Brain pericyte (primary cell): ENCODE measurements around the gene RABL3.
A peak's percentile ranks its signal among the peaks of the same experiment; 100 is the strongest.
"Not testable (repeated sequence)": the region's sequence is repeated elsewhere in the genome, so short reads cannot be mapped to it uniquely, and the experiment has no call there.

Source experiments
- DNase-seq: peaks from one replicate; pipeline ENCODE4 v3.0.0-alpha.2; 2012; ENCODE audit warnings: low read depth, low spot score

RABL3 gene, protein sequence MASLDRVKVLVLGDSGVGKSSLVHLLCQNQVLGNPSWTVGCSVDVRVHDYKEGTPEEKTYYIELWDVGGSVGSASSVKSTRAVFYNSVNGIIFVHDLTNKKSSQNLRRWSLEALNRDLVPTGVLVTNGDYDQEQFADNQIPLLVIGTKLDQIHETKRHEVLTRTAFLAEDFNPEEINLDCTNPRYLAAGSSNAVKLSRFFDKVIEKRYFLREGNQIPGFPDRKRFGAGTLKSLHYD

DNA sequence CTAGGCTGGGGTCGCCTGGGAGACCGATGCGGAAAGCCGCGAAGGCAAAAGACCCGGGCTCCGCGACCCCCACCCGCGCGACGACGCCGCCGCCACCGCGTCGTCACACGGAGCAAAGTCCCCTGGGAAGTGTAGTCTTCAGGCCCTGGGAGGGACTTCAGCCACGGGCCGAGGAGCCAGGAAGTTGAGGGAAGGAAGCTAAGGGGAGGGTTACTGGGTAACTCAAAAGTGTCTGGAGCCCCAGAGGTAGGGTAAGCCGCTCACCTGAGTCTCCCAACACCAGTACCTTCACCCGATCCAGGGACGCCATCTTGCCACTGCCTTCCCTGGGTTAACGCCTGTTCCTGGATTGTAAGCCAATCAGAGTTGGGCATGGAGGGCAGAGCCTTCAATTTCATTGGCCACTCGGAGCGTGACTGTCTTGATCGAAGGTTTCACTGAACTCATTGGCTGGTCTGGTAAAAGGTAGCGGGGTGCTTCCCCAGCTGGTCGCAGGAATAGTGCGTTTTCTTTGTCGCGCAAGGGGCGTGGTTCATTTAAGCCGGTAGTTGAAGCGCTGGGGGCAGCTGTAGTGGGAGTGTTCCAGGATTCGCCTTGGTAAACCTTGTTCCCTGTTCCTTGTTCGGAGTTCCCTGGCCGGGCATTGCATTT lies at the start of gene RABL3, which contains the start of gene GTF2E1:
TSS of gene RABL3 (minus strand) at position 319 of the 651 bp plus-strand sequence. CDS start at position 310, 9 bp downstream.
TSS of gene GTF2E1 (plus strand) at position 547 of the 651 bp plus-strand sequence. CDS start 7,809 bp downstream, outside the sequence.
- DNase-seq, result peak; percentile 99

DNA sequence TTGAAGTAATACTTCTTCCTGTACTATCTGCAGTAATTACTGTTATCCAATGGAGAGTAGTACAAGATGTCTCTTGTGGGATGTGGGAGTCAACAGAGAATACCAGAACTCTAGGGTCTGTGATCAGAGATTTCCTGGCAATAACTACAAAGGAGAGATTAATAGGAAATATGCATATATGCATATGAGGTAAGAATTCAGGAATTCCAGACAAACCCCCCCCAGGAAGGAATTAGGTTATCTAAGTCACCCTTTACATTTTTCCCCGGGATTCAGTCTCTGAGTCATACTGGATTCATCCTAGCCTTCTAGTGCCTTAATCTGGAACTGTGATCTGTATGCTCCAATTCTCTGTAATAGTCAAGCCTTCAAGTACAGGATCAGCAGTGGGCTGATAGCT lies 49.6 kb upstream of the RABL3 start:
- DNase-seq, result no peak

DNA sequence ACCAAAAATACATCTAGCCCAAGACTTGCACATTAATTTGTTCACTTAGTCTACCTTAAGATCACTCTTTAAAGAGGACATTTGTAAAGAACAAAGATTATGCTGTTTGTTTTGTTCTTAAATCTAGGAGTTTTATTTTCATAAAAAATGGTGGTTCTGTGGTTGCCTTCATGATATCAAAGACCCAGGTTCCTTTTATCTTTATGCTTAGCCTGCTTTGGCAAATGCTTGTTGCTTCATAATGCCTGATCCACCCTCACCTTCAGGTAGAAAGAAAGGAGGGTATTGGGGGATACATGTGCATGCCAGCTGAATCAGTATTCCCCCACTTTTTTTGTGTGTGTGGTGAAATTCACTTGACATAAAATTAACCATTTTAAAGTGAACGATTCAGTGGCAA lies 48.7 kb upstream of the RABL3 start:
- DNase-seq, result no peak

DNA sequence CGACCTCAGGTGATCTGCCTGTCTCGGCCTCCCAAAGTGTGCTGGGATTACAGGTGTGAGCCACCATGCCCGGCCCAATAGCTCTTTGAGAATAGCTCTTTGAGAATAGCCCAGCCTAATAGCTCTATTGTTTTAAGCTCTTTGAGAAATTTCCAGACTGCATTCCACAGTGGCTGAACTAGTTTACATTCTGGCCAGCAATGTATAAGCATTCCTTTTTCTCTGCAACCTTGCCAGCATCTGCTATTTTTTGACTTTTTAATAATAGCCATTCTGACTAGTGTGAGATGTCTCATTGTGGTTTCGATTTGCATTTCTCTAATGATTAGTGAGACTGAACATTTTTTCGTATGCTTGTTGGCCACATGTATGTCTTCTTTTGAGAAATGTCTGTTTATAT lies 43.5 kb upstream of the RABL3 start:
- DNase-seq, result not testable (repeated sequence)

DNA sequence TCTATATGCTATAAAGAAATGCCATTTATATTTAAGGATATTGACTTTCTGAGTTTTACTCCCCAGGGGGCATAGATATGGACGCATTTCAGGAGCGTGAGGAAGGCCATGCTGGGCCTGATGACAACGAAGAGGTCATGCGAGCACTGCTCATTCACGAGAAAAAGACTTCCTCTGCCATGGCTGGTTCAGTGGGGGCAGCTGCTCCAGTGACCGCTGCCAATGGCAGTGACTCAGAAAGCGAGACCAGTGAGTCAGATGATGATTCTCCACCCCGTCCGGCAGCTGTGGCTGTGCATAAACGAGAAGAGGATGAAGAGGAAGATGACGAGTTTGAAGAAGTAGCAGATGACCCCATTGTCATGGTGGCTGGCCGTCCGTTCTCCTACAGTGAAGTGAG lies 38.7 kb upstream of the RABL3 start:
- DNase-seq, result peak; percentile 30

DNA sequence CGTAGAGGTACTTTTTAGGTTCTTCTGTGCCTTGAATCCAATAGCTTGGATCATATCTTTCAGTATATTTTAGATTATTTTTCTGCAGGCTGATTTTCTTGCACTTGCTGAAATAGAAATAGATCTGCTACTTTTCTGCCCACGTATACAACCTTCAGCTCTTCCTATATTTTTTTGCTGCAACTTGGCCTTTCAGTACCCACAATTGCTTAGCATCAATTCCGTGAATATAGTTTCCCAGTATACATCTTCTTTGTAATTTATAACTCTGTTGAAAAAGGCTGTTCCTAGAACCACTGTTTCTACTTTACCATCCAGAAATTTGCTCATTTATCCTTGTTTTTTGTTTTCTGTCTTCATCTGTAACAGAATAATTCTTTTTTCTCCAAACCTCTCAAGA lies 36.5 kb upstream of the RABL3 start:
- no peak for DNase-seq

DNA sequence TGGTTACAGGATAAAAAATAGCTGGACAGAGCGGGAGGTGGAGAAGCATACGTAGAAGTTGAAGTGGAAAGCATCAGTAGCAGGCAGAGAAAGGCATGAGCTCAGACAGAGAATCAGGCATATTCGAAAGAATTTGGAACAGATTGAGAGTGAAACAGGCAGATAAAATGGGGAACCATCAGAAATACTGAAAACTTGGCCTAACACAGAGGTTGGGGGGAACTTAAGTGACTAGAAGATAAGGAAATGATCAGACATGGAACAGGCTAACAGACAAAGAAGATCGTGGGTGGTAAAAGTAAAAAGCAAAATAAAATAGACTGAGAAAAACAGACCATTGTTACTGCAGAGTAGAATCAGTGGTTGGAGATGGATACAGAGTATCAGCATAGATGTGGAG lies 33.1 kb upstream of the RABL3 start:
- no peak for DNase-seq

DNA sequence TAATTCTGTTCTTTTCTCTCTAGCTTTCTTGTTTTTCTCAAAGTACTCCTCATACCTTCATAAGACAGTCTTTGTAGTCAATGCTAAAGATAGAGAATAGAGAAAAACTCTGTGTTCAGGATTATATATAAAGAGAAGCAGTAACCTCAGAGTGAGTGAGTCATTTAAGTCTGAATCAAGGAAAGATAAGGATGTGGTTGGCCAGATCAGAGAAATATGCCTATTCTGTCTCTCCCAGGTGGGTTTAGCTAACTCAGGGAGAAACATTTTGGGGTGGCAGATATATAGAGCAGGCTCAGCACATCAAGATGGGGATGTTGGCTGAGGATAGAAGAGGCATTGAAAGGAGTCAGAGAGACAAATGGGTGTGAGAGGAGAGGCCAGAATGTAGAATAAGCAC lies 31.6 kb upstream of the RABL3 start:
- DNase-seq, result no peak

DNA sequence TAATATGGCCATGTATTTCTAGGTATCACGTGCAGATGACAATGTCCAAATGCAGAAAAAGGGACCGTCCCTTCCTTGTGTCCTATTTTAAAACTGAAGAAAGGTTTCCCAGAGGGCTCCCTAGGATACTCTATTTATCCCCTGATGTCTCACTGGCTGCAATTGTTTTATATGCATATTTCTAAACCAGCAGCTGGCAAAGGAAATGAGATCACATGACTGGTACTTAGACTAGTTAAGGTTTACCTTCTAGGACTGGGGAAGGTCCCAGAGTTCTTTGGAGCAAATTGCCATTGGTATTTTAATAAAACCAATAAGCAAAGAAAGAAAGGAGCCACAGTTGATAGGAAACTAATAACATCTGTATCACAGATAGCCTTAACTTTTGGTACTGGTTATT lies 29.8 kb upstream of the RABL3 start:
- DNase-seq, result no peak

DNA sequence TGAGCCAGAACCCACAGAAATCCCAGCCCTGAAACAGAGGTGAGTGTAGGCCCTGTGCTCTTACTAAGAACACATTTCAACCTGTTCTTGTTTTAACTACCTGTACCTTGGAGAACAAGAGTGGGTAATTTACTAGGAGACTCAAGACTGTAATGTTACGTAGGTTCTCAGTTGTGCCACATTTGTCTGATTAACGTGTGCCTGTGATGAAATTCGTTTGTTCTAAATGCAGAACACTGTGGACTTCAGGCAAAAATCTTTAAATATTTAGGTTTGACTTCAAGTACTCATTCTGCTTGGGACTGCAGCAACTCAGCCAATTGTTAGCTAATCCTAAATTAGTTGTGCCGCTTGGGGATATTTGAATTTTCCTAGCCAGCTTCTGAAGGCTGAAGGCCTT lies 28.6 kb upstream of the RABL3 start:
- DNase-seq, result no peak

DNA sequence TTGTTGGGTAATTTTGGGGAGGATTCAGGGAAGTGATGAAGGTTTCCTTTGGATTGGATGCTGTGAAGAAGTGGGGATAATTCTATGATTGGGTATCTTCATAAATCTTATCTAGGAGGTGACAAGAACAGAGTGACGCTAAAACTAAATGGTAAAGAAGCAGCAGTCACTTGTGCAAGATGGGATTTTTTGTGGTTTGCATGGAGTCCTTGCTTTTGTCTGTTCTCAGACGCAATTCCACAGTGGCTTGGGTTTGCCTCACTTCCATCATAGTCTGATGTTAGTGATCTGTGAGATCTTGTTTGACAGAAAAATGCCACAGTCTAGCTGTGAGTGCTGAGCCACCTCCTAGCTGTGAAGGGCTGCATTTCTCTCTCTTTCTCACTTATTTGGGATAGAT lies 27.1 kb upstream of the RABL3 start:
- no peak for DNase-seq

DNA sequence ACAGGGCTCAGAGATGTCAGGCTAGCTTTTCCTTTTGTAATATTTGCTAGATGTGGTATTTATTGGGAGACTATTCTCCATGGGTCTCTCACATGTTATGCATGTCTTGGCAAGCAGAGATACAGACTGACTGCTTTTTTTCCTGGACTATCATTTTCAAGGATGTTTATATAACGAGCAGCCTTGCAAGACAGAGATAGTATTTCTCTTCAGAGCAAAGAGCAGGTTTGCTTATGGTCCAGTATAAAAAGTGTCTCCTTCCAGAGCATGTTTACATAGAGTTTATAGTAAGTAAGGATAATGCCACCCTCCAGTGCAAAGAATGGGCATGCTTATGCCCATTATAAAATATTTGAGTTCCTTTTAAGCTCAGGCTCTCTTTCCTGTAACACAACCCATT lies 24.8 kb upstream of the RABL3 start:
- no peak for DNase-seq

DNA sequence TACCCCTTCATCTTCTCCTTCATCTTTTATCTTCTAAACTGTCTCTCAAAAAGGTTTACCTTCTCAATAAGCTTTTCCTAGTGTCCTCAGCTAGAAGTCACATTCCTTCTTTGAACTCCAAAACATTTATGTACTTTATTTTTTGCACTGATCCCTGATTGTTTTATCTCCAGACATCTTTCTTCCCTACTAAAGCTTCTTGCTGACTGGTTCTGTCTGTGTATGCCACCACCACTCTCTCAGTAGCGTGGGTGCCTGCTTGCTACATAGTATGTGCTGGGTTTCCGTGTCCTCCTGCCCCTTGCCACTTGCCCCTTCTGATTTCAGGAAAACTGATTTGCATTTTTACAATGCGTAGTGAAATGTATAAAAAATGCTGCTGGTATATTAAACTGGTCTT lies 24.3 kb upstream of the RABL3 start:
- no peak for DNase-seq

DNA sequence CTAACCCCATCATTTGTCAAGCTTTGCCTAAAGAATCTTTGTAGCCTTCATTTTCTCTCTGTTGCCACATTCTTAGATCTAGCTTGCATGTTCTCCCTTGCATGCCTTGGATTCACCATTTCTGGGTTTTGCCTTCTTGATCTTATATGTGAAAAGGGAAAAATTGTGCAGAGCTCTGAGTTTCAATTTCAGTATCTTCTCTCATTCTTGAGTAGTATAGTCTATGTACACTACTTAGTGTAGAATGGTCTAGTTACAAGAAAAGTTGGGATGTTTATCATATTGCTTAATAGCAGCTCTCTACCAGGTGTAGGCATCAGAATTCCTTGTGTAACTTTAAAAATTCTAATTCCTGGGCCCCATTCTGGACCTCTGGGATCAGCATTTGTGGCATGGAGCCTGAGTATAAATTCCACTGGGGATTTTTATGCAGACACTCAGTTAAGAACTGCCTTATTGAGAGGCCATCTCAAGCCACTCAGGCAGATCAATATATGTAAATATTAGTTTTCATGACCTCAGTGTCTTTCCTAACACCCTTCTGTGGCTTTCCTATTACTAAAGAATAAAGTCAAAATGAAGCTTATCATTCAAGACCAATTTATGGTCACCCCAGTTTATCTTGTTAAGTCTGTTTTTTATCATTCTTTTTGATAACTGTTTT lies 23.6 kb upstream of the RABL3 start:
- DNase-seq, result no peak

DNA sequence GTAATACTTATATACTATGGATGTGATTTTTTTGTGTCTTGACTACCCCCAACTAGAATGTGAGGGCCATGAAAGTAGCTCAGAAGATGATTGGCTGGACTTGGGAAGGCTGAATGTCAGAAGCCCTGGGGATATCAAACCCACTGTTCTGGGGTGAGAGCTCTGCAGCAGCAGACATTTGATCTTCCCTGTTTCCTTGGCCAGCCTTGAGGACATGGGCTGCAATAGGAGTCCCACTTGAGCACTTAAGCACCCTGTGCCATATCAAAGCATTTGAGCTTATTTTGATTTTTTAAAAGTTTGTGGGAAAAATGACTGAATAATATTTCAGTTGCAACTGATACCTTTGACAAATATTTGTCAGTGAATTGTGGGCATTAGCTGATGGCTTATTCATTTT lies 21.9 kb upstream of the RABL3 start:
- DNase-seq, result no peak

DNA sequence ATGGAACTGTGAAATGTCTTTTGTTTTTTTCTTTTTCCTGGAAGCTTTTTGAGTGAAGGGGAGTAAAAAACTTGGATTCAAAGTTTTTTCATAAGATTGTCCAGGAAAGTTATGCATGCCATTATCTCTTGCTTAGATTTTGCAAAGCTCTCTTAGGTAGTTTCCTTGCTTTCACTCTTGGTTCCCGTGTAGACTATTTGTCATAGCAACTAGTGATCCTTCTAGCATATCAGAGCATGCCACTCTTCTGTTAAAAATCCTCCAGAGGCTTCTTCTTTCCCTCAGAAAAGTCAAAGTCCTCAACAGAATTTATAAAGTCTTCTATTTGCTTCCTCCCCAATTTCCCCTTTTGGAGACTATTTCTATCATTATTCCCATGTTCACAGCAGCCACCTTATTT lies 21.3 kb upstream of the RABL3 start:
- DNase-seq, result no peak

DNA sequence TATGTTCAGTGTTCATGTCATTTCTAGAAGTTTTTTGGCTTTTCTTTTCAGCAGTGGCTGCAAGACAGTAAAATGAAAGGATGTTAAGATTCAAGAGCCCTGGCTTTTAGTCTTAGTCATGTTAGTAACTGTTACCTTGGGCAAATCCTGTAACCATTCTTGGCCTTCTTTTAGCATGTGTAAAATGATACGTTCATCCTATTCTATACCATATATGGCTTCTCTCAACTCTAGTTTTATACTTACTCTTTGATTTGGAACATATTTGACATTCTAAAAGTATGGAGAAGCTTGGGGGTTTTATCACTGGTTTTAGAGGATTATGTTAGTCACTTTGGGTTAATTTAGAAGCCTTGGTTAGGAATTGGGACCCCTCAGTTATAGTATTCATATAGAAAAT lies 20.3 kb upstream of the RABL3 start:
- no peak for DNase-seq

DNA sequence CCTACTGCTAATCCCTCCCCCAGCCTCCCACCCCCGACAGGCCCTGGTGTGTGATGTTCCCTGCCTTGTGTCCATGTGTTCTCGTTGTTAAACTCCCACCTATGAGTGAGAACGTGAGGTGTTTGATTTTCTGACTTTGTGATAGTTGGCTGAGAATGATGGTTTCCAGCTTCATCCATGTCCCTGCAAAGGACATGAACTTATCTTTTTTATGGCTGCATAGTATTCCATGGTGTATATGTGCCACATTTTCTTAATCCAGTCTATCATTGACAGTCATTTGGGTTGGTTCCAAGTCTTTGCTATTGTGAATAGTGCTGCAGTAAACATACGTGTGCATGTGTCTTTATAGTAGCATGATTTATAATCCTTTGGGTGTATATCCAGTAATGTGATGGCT lies 16.2 kb upstream of the RABL3 start:
- not testable (repeated sequence) for DNase-seq

DNA sequence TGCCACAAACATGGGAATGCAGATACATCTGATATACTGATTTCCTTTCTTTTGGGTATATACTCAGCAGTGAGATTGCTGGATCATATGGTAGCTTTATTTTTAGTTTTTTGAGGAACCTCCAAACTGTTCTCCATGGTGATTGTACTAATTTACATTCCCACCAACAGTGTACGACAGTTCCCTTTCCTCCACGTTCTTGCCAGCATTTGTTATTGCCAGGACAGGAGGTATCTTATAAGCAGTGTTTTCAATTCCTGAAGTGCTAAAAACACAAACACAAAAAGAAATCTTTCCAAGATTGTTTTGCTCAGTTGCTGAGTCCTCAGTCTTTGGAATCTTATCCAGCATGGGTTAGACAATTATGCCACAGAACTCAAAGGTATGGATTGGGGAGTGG lies 13.7 kb upstream of the RABL3 start:
- DNase-seq, result no peak

DNA sequence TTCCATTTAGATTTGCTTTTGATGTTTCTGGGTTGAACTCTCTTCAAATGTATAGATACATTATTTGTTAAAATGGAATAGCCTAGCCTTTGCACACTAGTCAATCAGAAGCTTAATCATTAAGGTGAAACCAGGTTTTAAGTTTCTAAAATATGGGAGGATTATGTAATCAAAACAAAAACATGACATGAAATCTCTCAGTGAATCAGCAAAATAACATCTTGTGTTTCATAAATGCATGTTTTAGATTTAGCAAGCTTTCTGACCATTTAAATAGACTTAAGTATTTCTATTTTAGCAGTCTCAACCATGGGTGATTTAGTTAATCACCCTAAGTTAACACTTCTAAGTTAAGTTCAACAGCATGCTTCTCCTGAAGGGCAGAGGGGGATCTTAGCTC lies 11.5 kb upstream of the RABL3 start:
- no peak for DNase-seq

DNA sequence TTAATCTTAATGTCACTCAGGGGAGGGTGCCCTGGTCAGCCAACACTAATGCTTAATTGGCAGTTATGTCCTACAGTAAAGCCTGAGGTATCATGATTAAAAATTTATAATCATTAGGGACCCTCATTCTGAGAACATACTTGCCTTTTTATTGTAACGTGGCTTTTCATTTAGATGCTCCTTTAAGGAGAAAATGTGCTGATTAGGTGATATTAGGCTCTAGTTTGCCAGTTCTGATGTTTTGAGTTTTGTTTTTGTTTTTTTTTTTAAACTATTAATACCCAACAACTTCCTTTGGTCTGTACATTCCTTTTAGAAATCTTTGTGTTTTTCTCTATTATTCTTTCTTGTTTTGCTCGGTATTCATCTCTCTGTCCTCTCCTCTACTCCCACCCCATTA lies 10.5 kb upstream of the RABL3 start:
- DNase-seq, result no peak

DNA sequence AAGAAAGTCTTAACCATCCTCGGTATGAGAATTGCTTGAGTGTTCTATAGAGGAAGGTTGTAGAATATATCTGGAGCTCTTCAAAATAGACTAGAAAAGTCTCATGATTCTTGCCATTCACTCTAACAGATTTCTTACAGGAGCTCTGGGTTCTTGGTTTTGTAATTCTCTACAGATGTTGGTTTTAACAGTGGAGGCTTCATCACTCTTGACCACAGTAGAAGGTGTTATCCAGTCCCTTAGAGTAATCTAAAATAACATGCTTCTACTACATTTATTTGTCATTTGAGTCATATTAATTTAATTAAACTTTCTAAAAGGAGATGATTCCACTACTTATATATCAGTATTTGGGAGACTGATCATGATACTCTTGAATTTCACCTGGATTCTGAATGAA lies 9.9 kb upstream of the RABL3 start:
- DNase-seq, result no peak

DNA sequence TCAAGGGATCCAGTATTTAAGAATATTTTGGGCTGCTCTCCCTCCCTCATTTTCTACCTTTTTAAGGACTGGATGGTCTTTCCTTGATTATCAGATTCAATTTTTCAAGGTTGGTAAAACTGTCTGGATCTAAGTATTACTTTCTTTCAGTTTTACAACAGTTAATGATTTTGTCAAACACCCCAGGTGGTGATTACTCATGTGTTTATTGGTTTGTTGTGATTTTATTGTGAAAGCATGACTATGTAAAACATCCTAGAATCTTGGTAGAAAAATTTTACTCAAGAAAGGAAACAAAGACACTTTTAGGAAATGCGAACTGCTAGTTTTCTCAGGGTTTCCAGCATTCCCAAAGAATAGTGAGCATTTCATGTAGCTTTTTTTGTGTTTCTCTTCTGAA lies 7.5 kb upstream of the RABL3 start:
- DNase-seq, result no peak
